PC-3 (cell line): ENCODE data around the gene ZNHIT1. TPM values are rescaled to one million over a fixed set of nuclear protein-coding genes. Genes with fewer than 3 reads are reported as not detected.

Experiments used
- ATAC-seq: fragments of 200-7000 bp; cut with Tn5 transposase; 2 replicates; pipeline ENCODE4 v1.9.1; 2020; ENCODE audit warnings: mild to moderate bottlenecking, moderate library complexity
- BruUV-seq: library from RNA; stranded (reverse); fragments of 400-500 nt; replicated peaks from 2 replicates; lab custom pipeline; 2021; lab: Mats Ljungman, UMichigan
- CTCF ChIA-PET: fragments of 300-600 bp; sonication (Branson Sonifier 250); formaldehyde crosslinking; loops from one replicate; lab custom pipeline; 2022; ENCODE audit warnings: antibody characterized with exemption; lab: Charles Lee
- POLR2A ChIA-PET: fragments of 300-600 bp; sonication (Branson Sonifier 250); formaldehyde crosslinking; loops from one replicate; lab custom pipeline; 2022; ENCODE audit warnings: antibody characterized with exemption; ENCODE audit not compliant: unreplicated experiment; lab: Charles Lee
- DNase-seq: peaks from one replicate; pipeline ENCODE4 v3.0.0-alpha.2; 2015
- H2AFZ ChIP-seq: fragments of 300-600 bp; sonication (generic); 2 replicates; pipeline ENCODE4 v1.6.0; 2016; ENCODE audit warnings: antibody characterized with exemption, low read length
- H3F3A ChIP-seq: fragments of 300-600 bp; sonication (generic); one replicate; pipeline ENCODE4 v1.6.0; 2017; ENCODE audit warnings: antibody characterized with exemption, low read length, control low read depth, mild to moderate bottlenecking; ENCODE audit not compliant: unreplicated experiment
- H3K27ac ChIP-seq: fragments of 300-600 bp; sonication (generic); 2 replicates; pipeline ENCODE4 v1.5.1; 2016; ENCODE audit warnings: mild to moderate bottlenecking, low read length
- H3K27me3 ChIP-seq: fragments of 300-600 bp; sonication (generic); 2 replicates; pipeline ENCODE4 v1.6.1; 2016; ENCODE audit warnings: low read length, mixed read lengths
- H3K36me3 ChIP-seq: fragments of 300-600 bp; sonication (generic); 2 replicates; pipeline ENCODE4 v1.6.1; 2016; ENCODE audit warnings: low read depth, mixed run types, low read length, mixed read lengths
- H3K4me1 ChIP-seq: fragments of 300-600 bp; sonication (generic); 2 replicates; pipeline ENCODE4 v1.5.1; 2016; ENCODE audit warnings: low read length; ENCODE audit not compliant: insufficient read depth
- H3K4me2 ChIP-seq: fragments of 300-600 bp; sonication (generic); 2 replicates; pipeline ENCODE4 v1.6.0; 2016; ENCODE audit warnings: low read length
- H3K4me3 ChIP-seq: fragments of 300-600 bp; sonication (generic); 2 replicates; pipeline ENCODE4 v1.5.1; 2016; ENCODE audit warnings: mild to moderate bottlenecking, low read length, mixed read lengths
- H3K79me2 ChIP-seq: fragments of 300-600 bp; sonication (generic); 2 replicates; pipeline ENCODE4 v1.6.1; 2017; ENCODE audit warnings: low read length, mixed read lengths
- H3K9ac ChIP-seq: fragments of 300-600 bp; sonication (generic); 2 replicates; pipeline ENCODE4 v1.6.0; 2016; ENCODE audit warnings: mild to moderate bottlenecking, low read length
- H3K9me2 ChIP-seq: fragments of 300-600 bp; sonication (generic); replicated peaks from 2 replicates; pipeline ENCODE4 v1.6.1; 2016; ENCODE audit warnings: mixed run types, low read length, mixed read lengths
- H3K9me3 ChIP-seq: fragments of 300-600 bp; sonication (generic); 2 replicates; pipeline ENCODE4 v1.6.1; 2016; ENCODE audit warnings: low read length, mixed read lengths
- H4K20me1 ChIP-seq: fragments of 300-600 bp; sonication (generic); 2 replicates; pipeline ENCODE4 v1.6.1; 2016; ENCODE audit warnings: low read length, mixed read lengths
- CTCF ChIP-seq: fragments of 300-600 bp; sonication (generic); conservative IDR thresholded peaks from 2 replicates; pipeline ENCODE4 v1.5.1; 2017; ENCODE audit warnings: antibody characterized with exemption, low read depth, mild to moderate bottlenecking, low read length
- EZH2 ChIP-seq: fragments of 300-600 bp; sonication (generic); IDR thresholded peaks from one replicate; pipeline ENCODE4 v1.6.1; 2017; ENCODE audit warnings: antibody characterized with exemption, mild to moderate bottlenecking, low read length; ENCODE audit not compliant: unreplicated experiment
- EZH2phosphoT487 ChIP-seq: fragments of 300-600 bp; sonication (generic); IDR thresholded peaks from 2 replicates; pipeline ENCODE4 v1.6.1; 2018; ENCODE audit warnings: mild to moderate bottlenecking, antibody characterized with exemption, low read length, borderline replicate concordance
- intact Hi-C: fragments of 100-400 bp; cut with micrococcal nuclease; formaldehyde crosslinking; loops from 2 replicates; pipeline ENCODE4 v1.9.0; 2023
- total RNA-seq: library from RNA; depleted of rRNA; stranded (reverse); fragments of >200 nt; gene quantifications from 2 replicates; pipeline ENCODE4 v1.2.3, GENCODE V29; 2014

ZNHIT1 gene
- total RNA-seq, 1 experiment from 2014 or later, result 188 TPM

GRCh38 chr7:101222275-101222830 is 4.4 kb downstream of the ZNHIT1 start:
- H3K79me2 ChIP-seq, result peaks cover 37% of the 10 kb centered on the region
- H3K9me3 ChIP-seq, result no peaks in the 10 kb centered on the region
- H3K4me2 ChIP-seq, result no peak overlapping the region
- intact Hi-C loops, result no loop called here
- no peaks in the 10 kb centered on the region for H3K27me3 ChIP-seq
- no TSS peak for BruUV-seq
- CTCF ChIA-PET, result no interaction called here
- H3K27ac ChIP-seq, result no peak overlapping the region
- ATAC-seq (no peak), DNase-seq (no peak)
- no peaks in the 10 kb centered on the region for H3K9me2 ChIP-seq
- H2AFZ ChIP-seq, result no peak overlapping the region
- H3K36me3 ChIP-seq, result peaks cover 5% of the 10 kb centered on the region
- no peaks in the 10 kb centered on the region for H3K4me1 ChIP-seq
- POLR2A ChIA-PET, result no interaction called here
- H3F3A ChIP-seq, result no peaks in the 10 kb centered on the region
- H3K9ac ChIP-seq, result no peak overlapping the region
- H3K4me3 ChIP-seq, result no peak overlapping the region
- TF ChIP-seq CTCF (no peak), EZH2 (no peak), EZH2phosphoT487 (no peak)
- H4K20me1 ChIP-seq, result no peaks in the 10 kb centered on the region

DNA sequence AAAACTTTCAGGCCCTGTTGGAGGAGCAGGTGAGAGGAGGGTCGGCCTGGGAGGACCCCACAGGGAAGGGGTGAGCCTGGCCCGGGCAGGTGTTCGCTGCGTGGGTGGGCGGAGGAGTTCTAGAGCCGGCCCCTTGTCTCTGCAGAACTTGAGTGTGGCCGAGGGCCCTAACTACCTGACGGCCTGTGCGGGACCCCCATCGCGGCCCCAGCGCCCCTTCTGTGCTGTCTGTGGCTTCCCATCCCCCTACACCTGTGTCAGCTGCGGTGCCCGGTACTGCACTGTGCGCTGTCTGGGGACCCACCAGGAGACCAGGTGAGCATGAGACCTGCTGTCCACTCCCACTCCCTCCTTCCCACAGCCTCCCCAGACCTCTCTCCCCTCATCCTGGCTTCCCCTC is 5.6 kb downstream of the ZNHIT1 start:
- H3K4me2 ChIP-seq, result no peak overlapping the region
- H3K27me3 ChIP-seq, result no peaks in the 10 kb centered on the region
- no peaks in the 10 kb centered on the region for H4K20me1 ChIP-seq
- DNase-seq (no peak), ATAC-seq (no peak)
- POLR2A ChIA-PET, result interaction anchor here (0.5 kb wide), 1 partner anchor 9 kb away, joined by 6 read pairs; no protein-coding TSS in a partner anchor
- H3K9me2 ChIP-seq, result no peaks in the 10 kb centered on the region
- no peak for TF ChIP-seq CTCF
- no peak for TF ChIP-seq EZH2
- peaks cover 31% of the 10 kb centered on the region for H3K79me2 ChIP-seq
- CTCF ChIA-PET, result no interaction called here
- no peak overlapping the region for H3K4me3 ChIP-seq
- H3K9ac ChIP-seq, result no peak overlapping the region
- no TSS peak for BruUV-seq
- no peak overlapping the region for H3K27ac ChIP-seq
- H3K36me3 ChIP-seq, result peaks cover 5% of the 10 kb centered on the region
- no peaks in the 10 kb centered on the region for H3K9me3 ChIP-seq
- no peaks in the 10 kb centered on the region for H3F3A ChIP-seq
- no peaks in the 10 kb centered on the region for H3K4me1 ChIP-seq
- no peak overlapping the region for H2AFZ ChIP-seq
- intact Hi-C loops, result no loop called here

DNA sequence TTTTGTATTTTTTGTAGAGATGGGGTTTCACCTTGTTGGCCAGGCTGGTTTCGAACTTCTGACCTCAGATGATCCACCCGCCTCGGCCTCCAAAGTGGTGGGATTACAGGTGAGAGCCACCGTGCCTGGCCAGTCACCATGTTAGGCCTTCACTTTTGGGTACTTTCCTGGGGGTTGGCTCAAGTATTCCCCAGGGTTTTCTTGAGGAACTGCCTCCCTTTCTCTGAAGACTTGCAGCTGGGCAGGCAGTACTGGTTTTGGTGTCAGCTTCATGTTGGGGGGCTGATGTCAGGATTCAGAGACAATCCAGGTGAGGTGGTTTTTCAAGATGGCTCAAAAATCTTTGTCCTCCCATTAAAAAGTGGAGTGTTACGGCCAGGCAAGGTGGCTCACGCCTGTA is 7.7 kb downstream of the ZNHIT1 start:
- Histone ChIP-seq H3K9ac (no peak overlapping the region), H3K4me2 (no peak overlapping the region), H3K27me3 (no peaks in the 10 kb centered on the region), H3K9me2 (no peaks in the 10 kb centered on the region), H3K79me2 (peaks cover 10% of the 10 kb centered on the region), H3K9me3 (no peaks in the 10 kb centered on the region), H4K20me1 (no peaks in the 10 kb centered on the region), H3K27ac (no peak overlapping the region), H3F3A (no peaks in the 10 kb centered on the region), H2AFZ (no peak overlapping the region), H3K4me3 (no peak overlapping the region), H3K36me3 (peaks cover 5% of the 10 kb centered on the region), H3K4me1 (no peaks in the 10 kb centered on the region)
- DNase-seq (no peak), ATAC-seq (no peak)
- intact Hi-C loops, result no loop called here
- no TSS peak for BruUV-seq
- TF ChIP-seq EZH2phosphoT487 (no peak), EZH2 (no peak), CTCF (no peak)
- POLR2A ChIA-PET, result no interaction called here
- CTCF ChIA-PET, result no interaction called here
